ENCODE measurements around the gene STAC2. TPM values are rescaled to one million over a fixed set of nuclear protein-coding genes. Genes with fewer than 3 reads are reported as not detected.

Gene STAC2
- polyA plus RNA-seq, 1 of the 3 experiments (the other 2 are of a cell fraction), result 0.07 TPM

- H3K36me3 ChIP-seq (replicated peaks in 1 of 2; ENCODE audit: control insufficient read depth in 1 of 2, insufficient read depth in 2 of 2, low read length in 1 of 2), result peaks cover 6 to 17% of the 10 kb centered on the region in 2 experiments
- H3K9ac ChIP-seq, result peak overlapping the region; percentile 80
- H3K9me2 ChIP-seq, result no peaks in the 10 kb centered on the region
- H3K4me3 ChIP-seq (ENCODE audit: low read depth in 2 of 2, low read length in 1 of 2), result peak overlapping the region; percentile 63 to 76
- H3K9me3 ChIP-seq, result no peaks in the 10 kb centered on the region
- H3K4me1 ChIP-seq (ENCODE audit: control insufficient read depth in 1 of 2, insufficient read depth in 2 of 2, low read depth in 1 of 2, low read length in 1 of 2), result peaks cover 23 to 42% of the 10 kb centered on the region in 2 experiments; a peak in 2 of 4 replicates
- DNase-seq, result peak; percentile 89
- H3K27me3 ChIP-seq (ENCODE audit: insufficient read depth), result no peaks in the 10 kb centered on the region
- H3K4me2 ChIP-seq, result peak overlapping the region; percentile 95
- CTCF ChIA-PET, result interaction anchor here (0.7 to 29.0 kb wide), 6 partner anchors 12 to 213 kb away, joined by 3 to 781 read pairs (median 4); no protein-coding TSS in a partner anchor
- 3% methylated on average over 14 of the region's 30 CpGs for WGBS (ENCODE audit: low lambda C conversion rate)
- H2AFZ ChIP-seq (ENCODE audit: low read depth), result peak overlapping the region; percentile 77
- H3K27ac ChIP-seq (ENCODE audit: low read depth in 2 of 2, low read length in 1 of 2), result peak overlapping the region; percentile 38 to 82; a peak in 3 of 4 replicates
- peak; percentile 35; the same call in 1 of the 2 replicates for TF ChIP-seq MAX (IDR thresholded peaks at IDR 0.05; ENCODE audit: low read depth)
- no peak for TF ChIP-seq RXRA (IDR thresholded peaks at IDR 0.05; ENCODE audit: borderline replicate concordance, low read depth)
- TF ChIP-seq MXI1 (IDR thresholded peaks at IDR 0.05; ENCODE audit: low read depth, low read length), result peak; percentile 55
- POLR2A ChIA-PET, result interaction anchor here (0.6 to 1.0 kb wide), 2 partner anchors 9 to 44 kb away, joined by 3 to 4 read pairs; no protein-coding TSS in a partner anchor
- H3K79me2 ChIP-seq (ENCODE audit: insufficient read depth), result peaks cover 51% of the 10 kb centered on the region
- peaks cover 21% of the 10 kb centered on the region for H3F3A ChIP-seq (replicated peaks; ENCODE audit: insufficient read depth)
- peaks cover 10% of the 10 kb centered on the region for H4K20me1 ChIP-seq (ENCODE audit: insufficient read depth)
Measured at GRCh38 chr17:39196808-39197291, 28.9 kb downstream of the STAC2 start.

- Histone ChIP-seq H3F3A (replicated peaks; ENCODE audit: insufficient read depth) (peaks cover 16% of the 10 kb centered on the region), H3K9ac (peak overlapping the region; percentile 54), H2AFZ (ENCODE audit: low read depth) (no peak overlapping the region), H3K36me3 (replicated peaks in 1 of 2; ENCODE audit: control insufficient read depth in 1 of 2, insufficient read depth in 2 of 2, low read length in 1 of 2) (peaks cover 7 to 11% of the 10 kb centered on the region in 2 experiments), H3K9me2 (no peaks in the 10 kb centered on the region), H3K4me3 (ENCODE audit: low read depth in 2 of 2, low read length in 1 of 2) (peak overlapping the region; percentile 63 to 76), H3K79me2 (ENCODE audit: insufficient read depth) (peaks cover 46% of the 10 kb centered on the region), H3K4me2 (peak overlapping the region; percentile 95), H3K9me3 (no peaks in the 10 kb centered on the region), H3K4me1 (ENCODE audit: control insufficient read depth in 1 of 2, insufficient read depth in 2 of 2, low read depth in 1 of 2, low read length in 1 of 2) (peaks cover 19 to 39% of the 10 kb centered on the region in 2 experiments; a peak in 2 of 4 replicates), H4K20me1 (ENCODE audit: insufficient read depth) (0 out of 2 replicates have a peak, but pooled peaks cover 5% of the 10 kb centered on the region), H3K27ac (ENCODE audit: low read depth in 2 of 2, low read length in 1 of 2) (peak overlapping the region in 1 of 2 experiments; percentile 56; a peak in 1 of 4 replicates), H3K27me3 (ENCODE audit: insufficient read depth) (no peaks in the 10 kb centered on the region)
- 75% methylated on average over 6 of the region's 8 CpGs for WGBS (ENCODE audit: low lambda C conversion rate)
- ChIA-PET CTCF (interaction anchor here (1.0 to 29.0 kb wide), 6 partner anchors 11 to 213 kb away, joined by 4 to 781 read pairs (median 6); no protein-coding TSS in a partner anchor), POLR2A (interaction anchor here (0.6 to 1.5 kb wide), 3 partner anchors 9 to 43 kb away, joined by 3 to 5 read pairs (median 4); no protein-coding TSS in a partner anchor)
- no peak for DNase-seq
- TF ChIP-seq CHD2 (IDR thresholded peaks at IDR 0.05; ENCODE audit: low read length, partially characterized antibody), result no peak
- no peak for TF ChIP-seq RAD21 (IDR thresholded peaks at IDR 0.05; ENCODE audit: low read length)
- TF ChIP-seq EP300 (IDR thresholded peaks at IDR 0.05; ENCODE audit: borderline replicate concordance in 1 of 2, low read depth in 1 of 2, low read length in 1 of 2), result no peak
- peak; percentile 57; the same call in 1 of the 2 replicates for TF ChIP-seq NFIC (IDR thresholded peaks at IDR 0.05; ENCODE audit: borderline replicate concordance)
Measured at GRCh38 chr17:39196241-39196807, 29.4 kb downstream of the STAC2 start.

DNA sequence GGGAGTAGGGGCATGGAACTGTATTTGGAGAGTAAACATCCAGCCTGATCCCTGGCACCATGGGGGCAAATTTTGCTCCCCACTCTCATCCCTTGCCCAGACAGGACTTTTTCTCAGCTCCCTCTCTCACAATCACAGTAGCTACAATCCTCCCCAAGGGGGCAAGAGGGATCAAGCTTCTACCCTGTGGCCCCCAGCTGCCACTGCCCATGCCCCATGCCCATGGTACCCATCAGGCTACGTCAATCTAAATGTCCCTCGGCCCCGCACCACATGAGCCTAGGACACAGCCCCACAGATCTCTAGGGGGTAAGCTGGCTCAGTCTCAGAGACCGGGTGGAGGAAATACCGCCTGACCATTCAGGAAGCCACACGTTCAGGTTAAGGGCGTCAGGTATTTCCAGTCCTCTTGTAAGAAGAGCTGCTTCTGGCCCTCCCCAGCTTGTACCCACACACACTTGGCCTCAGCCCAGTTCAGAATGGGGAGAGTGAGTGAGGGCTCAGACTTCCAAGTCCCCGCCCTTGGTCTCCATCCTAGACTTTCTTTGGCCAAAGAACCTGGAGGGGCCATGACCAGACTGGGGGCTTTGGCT, 30.1 kb downstream of the STAC2 start:
- Histone ChIP-seq H3F3A (replicated peaks; ENCODE audit: insufficient read depth) (peaks cover 16% of the 10 kb centered on the region), H3K9ac (0 out of 2 replicates have a peak overlapping the region, but pooled peaks have one; percentile 54), H3K4me3 (ENCODE audit: low read depth in 2 of 2, low read length in 1 of 2) (peak overlapping the region; percentile 63 to 76; a peak in 3 of 4 replicates), H3K4me2 (peak overlapping the region; percentile 95), H3K9me2 (no peaks in the 10 kb centered on the region), H3K4me1 (ENCODE audit: control insufficient read depth in 1 of 2, insufficient read depth in 2 of 2, low read depth in 1 of 2, low read length in 1 of 2) (peaks cover 19 to 34% of the 10 kb centered on the region in 2 experiments; a peak in 2 of 4 replicates), H3K79me2 (ENCODE audit: insufficient read depth) (peaks cover 39% of the 10 kb centered on the region), H4K20me1 (ENCODE audit: insufficient read depth) (0 out of 2 replicates have a peak, but pooled peaks cover 4% of the 10 kb centered on the region), H2AFZ (ENCODE audit: low read depth) (no peak overlapping the region), H3K9me3 (no peaks in the 10 kb centered on the region), H3K27me3 (ENCODE audit: insufficient read depth) (no peaks in the 10 kb centered on the region), H3K36me3 (replicated peaks in 1 of 2; ENCODE audit: control insufficient read depth in 1 of 2, insufficient read depth in 2 of 2, low read length in 1 of 2) (peaks cover 9 to 10% of the 10 kb centered on the region in 2 experiments), H3K27ac (ENCODE audit: low read depth in 2 of 2, low read length in 1 of 2) (peak overlapping the region in 1 of 2 experiments; percentile 18; a peak in 1 of 4 replicates)
- POLR2A ChIA-PET, result interaction anchor here (1.5 kb wide), 1 partner anchor 10 kb away, joined by 5 read pairs; no protein-coding TSS in a partner anchor
- DNase-seq, result no peak
- WGBS (ENCODE audit: low lambda C conversion rate), result 100% methylated on average over 6 of the region's 8 CpGs
- CTCF ChIA-PET, result interaction anchor here (1.2 to 29.0 kb wide), 4 partner anchors 11 to 213 kb away, joined by 5 to 781 read pairs (median 52); no protein-coding TSS in a partner anchor
- no peak for TF ChIP-seq SIN3A (IDR thresholded peaks at IDR 0.05; ENCODE audit: borderline replicate concordance, low read depth, low read length)
- no peak for TF ChIP-seq TCF12 (IDR thresholded peaks at IDR 0.05)
- TF ChIP-seq YY1 (IDR thresholded peaks at IDR 0.05; ENCODE audit: low read depth), result no peak
- no peak for TF ChIP-seq EP300 (IDR thresholded peaks at IDR 0.05; ENCODE audit: borderline replicate concordance in 1 of 2, low read depth in 1 of 2, low read length in 1 of 2)
- no peak for TF ChIP-seq FOSL2 (IDR thresholded peaks at IDR 0.05; ENCODE audit: borderline replicate concordance, low read depth)
- no peak for TF ChIP-seq ELF1 (IDR thresholded peaks at IDR 0.05)
- no peak for TF ChIP-seq MAX (IDR thresholded peaks at IDR 0.05; ENCODE audit: low read depth)
- TF ChIP-seq USF2 (IDR thresholded peaks at IDR 0.05; ENCODE audit: borderline replicate concordance, low read depth, low read length), result no peak
- no peak for TF ChIP-seq RXRA (IDR thresholded peaks at IDR 0.05; ENCODE audit: borderline replicate concordance, low read depth)
- no peak for TF ChIP-seq SMC3 (IDR thresholded peaks at IDR 0.05; ENCODE audit: low read depth, low read length)
- no peak for TF ChIP-seq GATA2 (CRISPR knock-in tag; IDR thresholded peaks at IDR 0.05)
- TF ChIP-seq GABPA (IDR thresholded peaks at IDR 0.05; ENCODE audit: low read depth), result no peak

Data from SK-N-SH (cell line).